Mammary epithelial cell (primary cell): Measurements from ENCODE around the gene KDF1.

Experiments used
- CTCF ChIP-seq, 2 donors: IDR thresholded peaks in 1 of 2; conservative IDR thresholded peaks in 1 of 2; 2 replicates each; pipeline ENCODE4 v1.5.1; 2011 to 2012; ENCODE audit warnings: inconsistent platforms in 2 of 2, low read length in 2 of 2, mild to moderate bottlenecking in 2 of 2, control low read depth in 1 of 2, low read depth in 1 of 2; ENCODE audit not compliant: insufficient read depth in 1 of 2; ENCODE audit errors: extremely low read depth in 1 of 2
- EZH2 ChIP-seq: IDR thresholded peaks from 2 replicates; pipeline ENCODE4 v1.6.1; 2012; ENCODE audit warnings: low read length, inconsistent platforms, borderline replicate concordance

GRCh38 chr1:26936823-26937222 lies 23.4 kb downstream of the KDF1 start:
- TF ChIP-seq CTCF (conservative IDR thresholded peaks at IDR 0.05 in 1 of 2, IDR thresholded peaks at IDR 0.05 in 1 of 2; ENCODE audit: extremely low read depth in 1 of 2, insufficient read depth in 1 of 2, low read depth in 1 of 2, low read length in 2 of 2) = no peak
- TF ChIP-seq EZH2 = no peak
